HepG2 (cell line): ENCODE measurements around the gene CD36.
"Not testable (repeated sequence)": the region's sequence is repeated elsewhere in the genome, so short reads cannot be mapped to it uniquely, and the experiment has no call there.

ENCODE experiments used
- ZNF720 ChIP-seq: sonication (generic); formaldehyde crosslinking; IDR thresholded peaks from 2 replicates; pipeline ENCODE4 v1.4.0; 2020; ENCODE audit warnings: missing genetic modification reagents
- TF ChIP-seq, protein P1 (sequence below): sonication (generic); formaldehyde crosslinking; conservative IDR thresholded peaks from 2 replicates; pipeline ENCODE4 v1.8.0; 2022; ENCODE audit warnings: mild to moderate bottlenecking, moderate library complexity, missing genetic modification reagents

- TF ChIP-seq ZNF720 = not testable (repeated sequence)
- TF ChIP-seq, protein P1, sequence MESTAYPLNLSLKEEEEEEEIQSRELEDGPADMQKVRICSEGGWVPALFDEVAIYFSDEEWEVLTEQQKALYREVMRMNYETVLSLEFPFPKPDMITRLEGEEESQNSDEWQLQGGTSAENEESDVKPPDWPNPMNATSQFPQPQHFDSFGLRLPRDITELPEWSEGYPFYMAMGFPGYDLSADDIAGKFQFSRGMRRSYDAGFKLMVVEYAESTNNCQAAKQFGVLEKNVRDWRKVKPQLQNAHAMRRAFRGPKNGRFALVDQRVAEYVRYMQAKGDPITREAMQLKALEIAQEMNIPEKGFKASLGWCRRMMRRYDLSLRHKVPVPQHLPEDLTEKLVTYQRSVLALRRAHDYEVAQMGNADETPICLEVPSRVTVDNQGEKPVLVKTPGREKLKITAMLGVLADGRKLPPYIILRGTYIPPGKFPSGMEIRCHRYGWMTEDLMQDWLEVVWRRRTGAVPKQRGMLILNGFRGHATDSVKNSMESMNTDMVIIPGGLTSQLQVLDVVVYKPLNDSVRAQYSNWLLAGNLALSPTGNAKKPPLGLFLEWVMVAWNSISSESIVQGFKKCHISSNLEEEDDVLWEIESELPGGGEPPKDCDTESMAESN (CRISPR knock-in tag) = not testable (repeated sequence)
Observed at GRCh38 chr7:80669367-80669766, 30.9 kb downstream of the CD36 start.
